A549 (cell line): Measurements from ENCODE around the gene RHOF. TPM values are rescaled to one million over a fixed set of nuclear protein-coding genes. Genes with fewer than 3 reads are reported as not detected.

ENCODE experiments used
- ATAC-seq, 2 experiments: fragments of 200-7000 bp in 1 of 2; fragments of >200 bp in 1 of 2; cut with Nextera tagmentation in 1 of 2; cut with Tn5 transposase in 1 of 2; 3 replicates each; pipeline versions ENCODE4 v1.8.0 to v1.9.1; 2018 to 2020; ENCODE audit warnings: mild to moderate bottlenecking in 1 of 2, moderate library complexity in 1 of 2
- CTCF ChIA-PET: fragments of 300-600 bp; sonication (Branson Sonifier 250); formaldehyde crosslinking; extraction: SDS; loops from one replicate; lab custom pipeline; 2021; ENCODE audit warnings: antibody characterized with exemption, inconsistent platforms; lab: Yijun Ruan, JAX
- POLR2A ChIA-PET: fragments of 350-600 bp; formaldehyde crosslinking; extraction: SDS; loops from one replicate; lab custom pipeline; 2021; ENCODE audit warnings: antibody characterized with exemption, inconsistent platforms; lab: Yijun Ruan, JAX
- DNase-seq, 2 experiments: peaks; one replicate each; pipeline versions ENCODE4 v3.0.0 to v3.0.0-alpha.2; 2011 to 2016; ENCODE audit warnings: low read depth in 1 of 2, low spot score in 1 of 2
- FAIRE-seq: peaks from 2 replicates; lab custom pipeline; 2011; peaks lifted over from hg19 to GRCh38; lab: Jason Lieb, UNC
- H3K27ac ChIP-seq, 2 experiments: fragments of >200 bp; sonication (Bioruptor Twin); formaldehyde crosslinking; 3 replicates each; pipeline ENCODE4 v1.5.1; 2016 to 2017
- H3K4me1 ChIP-seq: fragments of >200 bp; sonication (Bioruptor Twin); formaldehyde crosslinking; 3 replicates; pipeline ENCODE4 v1.6.1; 2016
- H3K4me2 ChIP-seq: fragments of >200 bp; sonication (Bioruptor Twin); formaldehyde crosslinking; 3 replicates; pipeline ENCODE4 v1.6.1; 2016
- H3K4me3 ChIP-seq: fragments of >200 bp; sonication (Bioruptor Twin); formaldehyde crosslinking; 3 replicates; pipeline ENCODE4 v1.5.1; 2016
- H3K9me3 ChIP-seq: fragments of >200 bp; sonication (Bioruptor Twin); formaldehyde crosslinking; 3 replicates; pipeline ENCODE4 v1.6.1; 2016
- BHLHE40 ChIP-seq: IDR thresholded peaks from 2 replicates; pipeline ENCODE4 v1.6.1; 2012; ENCODE audit warnings: low read depth, low read length, inconsistent platforms
- CBX2 ChIP-seq: fragments of 200-600 bp; sonication (generic); IDR thresholded peaks from 2 replicates; pipeline ENCODE4 v1.6.1; 2016; ENCODE audit warnings: low read depth, mild to moderate bottlenecking, borderline replicate concordance
- CHD2 ChIP-seq: fragments of 150-350 bp; IDR thresholded peaks from 2 replicates; pipeline ENCODE4 v1.6.1; 2014; ENCODE audit warnings: low read length; ENCODE audit not compliant: partially characterized antibody
- FOSB ChIP-seq: fragments of 250-450 bp; sonication (Bioruptor Pico); IDR thresholded peaks from 2 replicates; pipeline ENCODE4 v1.5.0; 2020; ENCODE audit warnings: mild to moderate bottlenecking, moderate library complexity
- GATA3 ChIP-seq: IDR thresholded peaks from 2 replicates; pipeline ENCODE4 v1.6.1; 2012; ENCODE audit warnings: borderline replicate concordance
- HEYL ChIP-seq: fragments of 250-450 bp; sonication (Bioruptor Pico); IDR thresholded peaks from 2 replicates; pipeline ENCODE4 v1.8.0; 2021; ENCODE audit warnings: mild to moderate bottlenecking, moderate library complexity
- HOXA7 ChIP-seq: fragments of 250-450 bp; sonication (Bioruptor Pico); IDR thresholded peaks from 2 replicates; pipeline ENCODE4 v1.5.0; 2020; ENCODE audit warnings: mild to moderate bottlenecking, moderate library complexity
- HOXB13 ChIP-seq: fragments of 250-450 bp; sonication (Bioruptor Pico); IDR thresholded peaks from 2 replicates; pipeline ENCODE4 v1.5.0; 2020; ENCODE audit warnings: low read depth, mild to moderate bottlenecking, moderate library complexity
- HOXB5 ChIP-seq: fragments of 250-450 bp; sonication (Bioruptor Pico); IDR thresholded peaks from 2 replicates; pipeline ENCODE4 v1.5.0; 2020; ENCODE audit warnings: mild to moderate bottlenecking, moderate library complexity
- MAFK ChIP-seq: fragments of 450-650 bp; IDR thresholded peaks from 2 replicates; pipeline ENCODE4 v1.6.1; 2014; ENCODE audit not compliant: partially characterized antibody
- MAZ ChIP-seq: fragments of 150-350 bp; IDR thresholded peaks from 2 replicates; pipeline ENCODE4 v1.6.1; 2014; ENCODE audit warnings: antibody characterized with exemption, low read depth, low read length, borderline replicate concordance
- MYC ChIP-seq: IDR thresholded peaks from 2 replicates; pipeline ENCODE4 v1.6.1; 2012; ENCODE audit warnings: mild to moderate bottlenecking, inconsistent platforms, low read length, improper control_type of control experiment, borderline replicate concordance
- RAD21 ChIP-seq, 2 experiments: fragments of >200 bp in 1 of 2; sonication (Bioruptor Twin) in 1 of 2; formaldehyde crosslinking in 1 of 2; IDR thresholded peaks in 1 of 2; conservative IDR thresholded peaks in 1 of 2; 2 replicates in 1 of 2; 3 replicates in 1 of 2; pipeline ENCODE4 v1.6.1; 2012 to 2018; ENCODE audit warnings: inconsistent platforms in 1 of 2
- RNF2 ChIP-seq: fragments of 200-600 bp; sonication (generic); IDR thresholded peaks from 2 replicates; pipeline ENCODE4 v1.6.1; 2016; ENCODE audit warnings: low read depth, mild to moderate bottlenecking, antibody characterized with exemption, moderate library complexity, borderline replicate concordance
- SREBF2 ChIP-seq: fragments of 450-650 bp; IDR thresholded peaks from 2 replicates; pipeline ENCODE4 v1.6.1; 2014; ENCODE audit warnings: mild to moderate bottlenecking, moderate library complexity
- TFCP2L1 ChIP-seq: fragments of 250-450 bp; sonication (Bioruptor Pico); IDR thresholded peaks from 2 replicates; pipeline ENCODE4 v1.5.0; 2021; ENCODE audit warnings: mild to moderate bottlenecking
- ZC3H11A ChIP-seq: fragments of 450-650 bp; IDR thresholded peaks from 2 replicates; pipeline ENCODE4 v1.6.1; 2014; ENCODE audit warnings: antibody characterized with exemption, mild to moderate bottlenecking
- ZFP36 ChIP-seq: fragments of 450-650 bp; IDR thresholded peaks from 2 replicates; pipeline ENCODE4 v1.6.1; 2014; ENCODE audit warnings: borderline replicate concordance; ENCODE audit not compliant: partially characterized antibody
- WGBS: methylation state at CpG from one replicate; pipeline ENCODE4 v1.1.6; 2017; ENCODE audit errors: missing lambda C conversion rate; 5-methylcytosine and 5-hydroxymethylcytosine counted together
- polyA plus RNA-seq, 4 experiments: library from polyadenylated mRNA; depleted of rRNA in 3 of 4; stranded (reverse); fragments of >200 nt; fragmentation: RNase III in 1 of 4; extraction: RNeasy Plus Mini Kit Qiagen cat#74134 plus additional on column Dnase treatment in 1 of 4; gene quantifications; 2 replicates in 3 of 4; 3 replicates in 1 of 4; pipeline ENCODE4 v1.2.3, GENCODE V29; 2011 to 2017
- TF ChIP-seq, protein P1 (sequence below): fragments of 250-450 bp; sonication (Bioruptor Pico); IDR thresholded peaks from 2 replicates; pipeline ENCODE4 v1.5.0; 2020; ENCODE audit warnings: low read depth, mild to moderate bottlenecking, moderate library complexity
- TF ChIP-seq, protein P2 (sequence below): IDR thresholded peaks from 2 replicates; pipeline ENCODE4 v1.6.1; 2012
- TF ChIP-seq, protein P3 (sequence below): IDR thresholded peaks from 2 replicates; pipeline ENCODE4 v1.6.1; 2012; ENCODE audit warnings: low read depth, borderline replicate concordance
- TF ChIP-seq, protein P4 (sequence below): fragments of >200 bp; sonication (Bioruptor Twin); formaldehyde crosslinking; IDR thresholded peaks from 3 replicates; pipeline ENCODE4 v1.6.1; 2016

The RHOF gene
- polyA plus RNA-seq, 2 of the 4 experiments (the other 2 are of a cell fraction) = 47.1 to 52.3 TPM

DNA sequence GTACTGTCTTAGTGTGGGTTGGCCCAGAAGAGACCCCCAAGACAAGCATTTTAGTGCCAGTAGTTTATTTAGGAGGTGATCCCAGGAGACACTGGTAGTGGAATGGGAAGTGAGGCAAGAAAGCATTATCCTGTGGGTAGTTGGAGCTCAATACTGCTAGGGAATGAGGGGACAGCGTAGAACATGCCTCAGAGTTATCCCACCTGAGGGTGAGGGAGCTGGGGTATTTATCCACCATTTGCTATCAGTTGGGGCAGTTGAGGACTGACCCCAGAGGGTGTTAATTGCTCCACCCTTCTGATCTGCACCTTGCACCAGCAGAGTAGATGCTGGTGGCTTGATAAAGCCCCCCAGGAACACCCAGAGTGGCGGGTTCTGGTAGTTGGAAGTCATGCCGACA is 37.9 kb downstream of the RHOF start (continued):
- no peak for TF ChIP-seq MYC
- no peak for TF ChIP-seq CHD2
- TF ChIP-seq MAZ = no peak

DNA sequence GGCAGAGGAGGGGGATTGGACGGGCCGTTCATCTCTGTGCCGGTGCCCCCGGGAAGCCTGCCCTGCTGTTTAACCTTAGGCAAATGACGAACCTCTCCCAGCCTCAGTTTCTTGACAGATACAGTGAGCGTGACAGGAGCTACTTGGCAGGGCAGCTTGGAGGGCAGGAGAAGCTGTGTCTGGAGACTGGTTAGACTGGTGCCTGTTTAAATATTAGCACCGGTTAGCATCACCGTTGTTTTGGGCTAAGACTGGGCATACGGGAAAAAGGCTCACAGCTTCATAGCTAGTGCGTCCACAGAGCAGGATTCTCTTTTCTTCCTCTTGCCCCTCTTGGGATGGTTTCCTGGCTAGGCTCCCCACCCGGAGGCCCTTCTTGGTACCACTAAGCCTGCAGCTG is 38.7 kb downstream of the RHOF start:
- FAIRE-seq = no peak
- Histone ChIP-seq H3K4me3 (no peak overlapping the region), H3K9me3 (no peaks in the 10 kb centered on the region), H3K4me2 (no peak overlapping the region), H3K27ac (no peak overlapping the region), H3K4me1 (peaks cover 4% of the 10 kb centered on the region)
- WGBS = 92% methylated on average over 11 of the region's 11 CpGs
- TF ChIP-seq HOXA7 (CRISPR knock-in tag) = no peak
- TF ChIP-seq HEYL (CRISPR knock-in tag) = no peak
- TF ChIP-seq BHLHE40 = no peak
- TF ChIP-seq CHD2 = no peak
- TF ChIP-seq MAZ = no peak
- TF ChIP-seq HOXB5 (CRISPR knock-in tag) = no peak
- TF ChIP-seq TFCP2L1 (CRISPR knock-in tag) = no peak
- TF ChIP-seq, protein P1, sequence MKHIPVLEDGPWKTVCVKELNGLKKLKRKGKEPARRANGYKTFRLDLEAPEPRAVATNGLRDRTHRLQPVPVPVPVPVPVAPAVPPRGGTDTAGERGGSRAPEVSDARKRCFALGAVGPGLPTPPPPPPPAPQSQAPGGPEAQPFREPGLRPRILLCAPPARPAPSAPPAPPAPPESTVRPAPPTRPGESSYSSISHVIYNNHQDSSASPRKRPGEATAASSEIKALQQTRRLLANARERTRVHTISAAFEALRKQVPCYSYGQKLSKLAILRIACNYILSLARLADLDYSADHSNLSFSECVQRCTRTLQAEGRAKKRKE (CRISPR knock-in tag) = no peak
- TF ChIP-seq, protein P2, sequence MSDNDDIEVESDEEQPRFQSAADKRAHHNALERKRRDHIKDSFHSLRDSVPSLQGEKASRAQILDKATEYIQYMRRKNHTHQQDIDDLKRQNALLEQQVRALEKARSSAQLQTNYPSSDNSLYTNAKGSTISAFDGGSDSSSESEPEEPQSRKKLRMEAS = no peak
- no peak for TF ChIP-seq GATA3
- no peak for TF ChIP-seq RNF2
- TF ChIP-seq ZC3H11A = no peak
- TF ChIP-seq CBX2 = no peak
- no peak for TF ChIP-seq FOSB (CRISPR knock-in tag)
- TF ChIP-seq HOXB13 (CRISPR knock-in tag) = no peak
- ChIA-PET CTCF (interaction anchor here (1.0 to 2.7 kb wide), 4 partner anchors 10 to 40 kb away, joined by 3 to 13 read pairs (median 5); partner anchors contain the start of gene RHOF), POLR2A (no interaction called here)
- DNase-seq = no peak
- ATAC-seq = no peak

DNA sequence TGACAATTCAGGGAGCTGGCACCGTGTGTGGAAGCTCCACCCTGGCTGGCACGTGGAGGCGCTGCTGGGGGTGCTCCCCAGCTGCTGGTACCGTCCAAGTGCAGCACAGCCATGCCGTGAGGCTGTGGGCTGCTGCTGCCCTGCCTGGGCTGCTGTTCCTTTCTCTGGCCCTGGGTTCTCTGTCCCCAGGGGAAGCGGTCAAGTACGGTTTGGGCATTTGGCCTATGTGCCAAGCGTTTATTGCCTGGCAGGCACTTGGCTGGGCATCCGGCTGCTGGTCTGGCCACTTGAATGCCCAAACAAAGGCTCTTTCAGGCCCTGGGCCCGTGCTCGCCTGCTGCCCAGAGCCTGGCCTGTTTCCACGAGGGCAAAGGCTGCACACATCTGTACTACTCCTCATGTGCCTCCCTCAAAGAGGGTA is 39.6 kb downstream of the RHOF start:
- Histone ChIP-seq H3K4me2 (no peak overlapping the region), H3K9me3 (no peaks in the 10 kb centered on the region), H3K27ac (peak overlapping the region in 1 of 2 experiments; percentile 45; a peak in 1 of 6 replicates), H3K4me1 (peaks cover 13% of the 10 kb centered on the region), H3K4me3 (no peak overlapping the region)
- no peak for TF ChIP-seq RAD21 (conservative IDR thresholded peaks at IDR 0.05 in 1 of 2, IDR thresholded peaks at IDR 0.05 in 1 of 2)
- TF ChIP-seq MAFK = no peak
- TF ChIP-seq ZFP36 = no peak
- ATAC-seq = no peak
- 87% methylated on average over 12 of the region's 12 CpGs for WGBS
- CTCF ChIA-PET = interaction anchor here (1.3 to 2.0 kb wide), 2 partner anchors 9 to 40 kb away, joined by 5 to 6 read pairs; no protein-coding TSS in a partner anchor
- FAIRE-seq = no peak
- POLR2A ChIA-PET = no interaction called here
- DNase-seq = no peak

DNA sequence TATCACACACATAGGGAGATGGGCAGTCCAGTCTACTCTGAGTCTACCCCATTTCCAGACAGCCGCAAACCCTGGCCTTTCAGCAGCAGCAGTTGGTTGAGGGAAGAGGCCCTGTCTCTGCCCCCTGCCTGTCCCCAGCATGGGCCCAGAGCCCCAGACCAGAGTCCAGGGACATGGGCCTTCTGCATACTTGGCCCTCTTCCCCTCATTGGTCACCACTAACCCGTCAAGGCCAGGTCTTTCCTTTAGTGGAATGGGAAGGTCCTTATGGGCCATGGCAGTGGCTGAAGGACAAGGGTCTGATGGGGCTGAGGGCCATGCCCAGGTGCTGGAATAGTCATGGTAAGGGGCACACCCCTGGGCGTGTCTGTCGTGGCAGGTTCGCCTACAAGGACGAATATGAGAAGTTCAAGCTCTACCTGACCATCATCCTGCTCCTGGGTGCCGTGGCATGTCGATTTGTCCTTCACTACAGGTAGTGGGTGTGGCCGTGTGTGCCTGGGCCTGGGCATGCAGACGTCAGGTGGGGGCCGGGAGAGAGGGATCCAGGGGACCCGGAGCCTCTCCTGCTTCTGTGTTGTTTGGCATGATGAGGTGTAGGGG is 41.6 kb downstream of the RHOF start:
- TF ChIP-seq, protein P3, sequence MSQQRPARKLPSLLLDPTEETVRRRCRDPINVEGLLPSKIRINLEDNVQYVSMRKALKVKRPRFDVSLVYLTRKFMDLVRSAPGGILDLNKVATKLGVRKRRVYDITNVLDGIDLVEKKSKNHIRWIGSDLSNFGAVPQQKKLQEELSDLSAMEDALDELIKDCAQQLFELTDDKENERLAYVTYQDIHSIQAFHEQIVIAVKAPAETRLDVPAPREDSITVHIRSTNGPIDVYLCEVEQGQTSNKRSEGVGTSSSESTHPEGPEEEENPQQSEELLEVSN = no peak
- TF ChIP-seq HOXB5 (CRISPR knock-in tag) (no peak), SREBF2 (no peak)
- TF ChIP-seq, protein P4, sequence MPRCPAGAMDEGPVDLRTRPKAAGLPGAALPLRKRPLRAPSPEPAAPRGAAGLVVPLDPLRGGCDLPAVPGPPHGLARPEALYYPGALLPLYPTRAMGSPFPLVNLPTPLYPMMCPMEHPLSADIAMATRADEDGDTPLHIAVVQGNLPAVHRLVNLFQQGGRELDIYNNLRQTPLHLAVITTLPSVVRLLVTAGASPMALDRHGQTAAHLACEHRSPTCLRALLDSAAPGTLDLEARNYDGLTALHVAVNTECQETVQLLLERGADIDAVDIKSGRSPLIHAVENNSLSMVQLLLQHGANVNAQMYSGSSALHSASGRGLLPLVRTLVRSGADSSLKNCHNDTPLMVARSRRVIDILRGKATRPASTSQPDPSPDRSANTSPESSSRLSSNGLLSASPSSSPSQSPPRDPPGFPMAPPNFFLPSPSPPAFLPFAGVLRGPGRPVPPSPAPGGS = no peak
- TF ChIP-seq, all 56 proteins: peak for 0
- FAIRE-seq = no peak

More for the DNA sequence above, 41.6 kb downstream of the RHOF start:
- peaks cover 23% of the 10 kb centered on the region for H3K4me1 ChIP-seq
- no peak for ATAC-seq
- H3K4me3 ChIP-seq = no peak overlapping the region
- H3K9me3 ChIP-seq = no peaks in the 10 kb centered on the region
- ChIA-PET POLR2A (no interaction called here), CTCF (interaction anchor here (1.0 to 1.7 kb wide), 3 partner anchors 9 to 54 kb away, joined by 3 read pairs; partner anchors contain the start of gene RHOF)
- WGBS = 96% methylated on average over 12 of the region's 12 CpGs
- peak overlapping the region in 1 of 2 experiments; percentile 87; a peak in 3 of 6 replicates for H3K27ac ChIP-seq
- H3K4me2 ChIP-seq = no peak overlapping the region
- DNase-seq = no peak
